ENCODE results near the gene HEATR5A. TPM values are rescaled to one million over a fixed set of nuclear protein-coding genes. Genes with fewer than 3 reads are reported as not detected.
A peak's percentile ranks its signal among the peaks of the same experiment; 100 is the strongest.
"Not testable (repeated sequence)": the region's sequence is repeated elsewhere in the genome, so short reads cannot be mapped to it uniquely, and the experiment has no call there.

HEATR5A gene
- total RNA-seq, 2 donors from 2014 or later: 31.7 to 36.4 TPM

- WGBS, 2 experiments (ENCODE audit: insufficient coverage in 1 of 2, insufficient read length in 1 of 2): 75 to 88% methylated on average over 2 of the region's 2 CpGs
- Mint-ChIP-seq H3K36me3 (ENCODE audit: low read depth) (no peaks in the 10 kb centered on the region), H3K27ac (no peak overlapping the region)
Observed at GRCh38 chr14:31263485-31264133, 156.7 kb downstream of the HEATR5A start.

GRCh38 chr14:31261859-31262731 lies 158.3 kb downstream of the HEATR5A start:
- Histone ChIP-seq H3K9me3 (ENCODE audit: control insufficient read depth, low read length) (no peaks in the 10 kb centered on the region), H3K9ac (ENCODE audit: extremely low read depth, low read length, poor library complexity, severe bottlenecking) (no peak overlapping the region), H3K4me3 (ENCODE audit: low read length) (no peak overlapping the region), H3K4me1 (ENCODE audit: control insufficient read depth, insufficient read depth, low read length) (no peaks in the 10 kb centered on the region), H3K27me3 (ENCODE audit: control insufficient read depth, insufficient read depth, low read length, poor library complexity, severe bottlenecking) (no peaks in the 10 kb centered on the region), H3K27ac (ENCODE audit: low read depth, low read length) (no peak overlapping the region), H3K36me3 (ENCODE audit: control insufficient read depth, insufficient read depth, low read length) (no peaks in the 10 kb centered on the region)
- no peak for TF ChIP-seq CTCF (conservative IDR thresholded peaks at IDR 0.05)
- Mint-ChIP-seq H3K4me3 (no peak overlapping the region), H3K36me3 (ENCODE audit: low read depth) (no peaks in the 10 kb centered on the region), H3K27me3 (ENCODE audit: insufficient read depth) (no peaks in the 10 kb centered on the region), H3K27ac (no peak overlapping the region), H3K9me3 (peaks cover 5% of the 10 kb centered on the region), H3K4me1 (no peaks in the 10 kb centered on the region)
- no peak for DNase-seq
- WGBS, 2 experiments (ENCODE audit: insufficient coverage in 1 of 2, insufficient read length in 1 of 2): 76 to 90% methylated on average over 4 of the region's 6 CpGs

More at GRCh38 chr14:31263485-31264133, 156.7 kb downstream of the HEATR5A start:
- no peak for TF ChIP-seq CTCF (conservative IDR thresholded peaks at IDR 0.05)
- Histone ChIP-seq H3K4me1 (ENCODE audit: control insufficient read depth, insufficient read depth, low read length) (no peaks in the 10 kb centered on the region), H3K4me3 (ENCODE audit: low read length) (no peak overlapping the region), H3K27ac (ENCODE audit: low read depth, low read length) (no peak overlapping the region), H3K27me3 (ENCODE audit: control insufficient read depth, insufficient read depth, low read length, poor library complexity, severe bottlenecking) (no peaks in the 10 kb centered on the region), H3K36me3 (ENCODE audit: control insufficient read depth, insufficient read depth, low read length) (no peaks in the 10 kb centered on the region), H3K9ac (ENCODE audit: extremely low read depth, low read length, poor library complexity, severe bottlenecking) (no peak overlapping the region), H3K9me3 (ENCODE audit: control insufficient read depth, low read length) (no peaks in the 10 kb centered on the region)
- Mint-ChIP-seq H3K4me3 (no peak overlapping the region), H3K27me3 (ENCODE audit: insufficient read depth) (no peaks in the 10 kb centered on the region), H3K4me1 (no peaks in the 10 kb centered on the region), H3K9me3 (peaks cover 11% of the 10 kb centered on the region)
- peak; percentile 61 for DNase-seq

- Histone ChIP-seq H3K4me3 (ENCODE audit: low read length) (no peak overlapping the region), H3K4me1 (ENCODE audit: control insufficient read depth, insufficient read depth, low read length) (no peaks in the 10 kb centered on the region), H3K9me3 (ENCODE audit: control insufficient read depth, low read length) (no peaks in the 10 kb centered on the region), H3K9ac (ENCODE audit: extremely low read depth, low read length, poor library complexity, severe bottlenecking) (no peak overlapping the region), H3K27ac (ENCODE audit: low read depth, low read length) (no peak overlapping the region), H3K36me3 (ENCODE audit: control insufficient read depth, insufficient read depth, low read length) (no peaks in the 10 kb centered on the region), H3K27me3 (ENCODE audit: control insufficient read depth, insufficient read depth, low read length, poor library complexity, severe bottlenecking) (no peaks in the 10 kb centered on the region)
- peaks cover 5% of the 10 kb centered on the region for H3K9me3 Mint-ChIP-seq
- no peak overlapping the region for H3K27ac Mint-ChIP-seq
- no peak overlapping the region for H3K4me3 Mint-ChIP-seq
- no peak for TF ChIP-seq CTCF (conservative IDR thresholded peaks at IDR 0.05)
- H3K27me3 Mint-ChIP-seq (ENCODE audit: insufficient read depth): no peaks in the 10 kb centered on the region
- H3K36me3 Mint-ChIP-seq (ENCODE audit: low read depth): no peaks in the 10 kb centered on the region
- H3K4me1 Mint-ChIP-seq: no peaks in the 10 kb centered on the region
- 95% methylated on average over 2 of the region's 3 CpGs; no CpG with 5 or more reads in 1 of the 2 experiments for WGBS, 2 experiments (ENCODE audit: insufficient coverage in 1 of 2, insufficient read length in 1 of 2)
- no peak for DNase-seq
Observed at GRCh38 chr14:31261523-31261858, 158.9 kb downstream of the HEATR5A start.

- not testable (repeated sequence) for H3K36me3 ChIP-seq (ENCODE audit: control insufficient read depth, insufficient read depth, low read length); H3K4me3 ChIP-seq (ENCODE audit: low read length); H3K27ac Mint-ChIP-seq; H3K9me3 Mint-ChIP-seq; H3K9me3 ChIP-seq (ENCODE audit: control insufficient read depth, low read length); H3K4me1 ChIP-seq (ENCODE audit: control insufficient read depth, insufficient read depth, low read length); H3K9ac ChIP-seq (ENCODE audit: extremely low read depth, low read length, poor library complexity, severe bottlenecking); H3K27me3 ChIP-seq (ENCODE audit: control insufficient read depth, insufficient read depth, low read length, poor library complexity, severe bottlenecking); H3K36me3 Mint-ChIP-seq (ENCODE audit: low read depth); H3K4me1 Mint-ChIP-seq; DNase-seq; H3K4me3 Mint-ChIP-seq; H3K27me3 Mint-ChIP-seq (ENCODE audit: insufficient read depth); H3K27ac ChIP-seq (ENCODE audit: low read depth, low read length)
- WGBS, 2 experiments (ENCODE audit: insufficient coverage in 1 of 2, insufficient read length in 1 of 2): 94 to 100% methylated on average over 1 to 4 of the region's 4 CpGs
Observed at GRCh38 chr14:31259040-31259435, 161.3 kb downstream of the HEATR5A start.

Data from endodermal cell (in vitro differentiated cells).